Measurements from ENCODE around the gene SLC38A11. TPM values are rescaled to one million over a fixed set of nuclear protein-coding genes. Genes with fewer than 3 reads are reported as not detected.
"Not testable (repeated sequence)": the region's sequence is repeated elsewhere in the genome, so short reads cannot be mapped to it uniquely, and the experiment has no call there.

Gene SLC38A11
- total and polyA plus RNA-seq, 2 of the 13 experiments (the other 11 are each of a cell fraction or from before 2014, with no cell fraction given), result 14.0 to 14.3 TPM

- TF ChIP-seq FOXA1 (IDR thresholded peaks at IDR 0.05); SOX13 (IDR thresholded peaks at IDR 0.05); CREM (CRISPR knock-in tag; IDR thresholded peaks at IDR 0.05): not testable (repeated sequence)
- TF ChIP-seq FOXA1 (CRISPR knock-in tag; IDR thresholded peaks at IDR 0.05) (peak; percentile 31; the same call in 1 of the 2 replicates), FOXJ3 (CRISPR knock-in tag; IDR thresholded peaks at IDR 0.05; ENCODE audit: borderline replicate concordance) (peak; percentile 54; the same call in 1 of the 2 replicates), SIX4 (CRISPR knock-in tag; IDR thresholded peaks at IDR 0.05) (peak; percentile 82), POGZ (CRISPR knock-in tag; IDR thresholded peaks at IDR 0.05) (peak; percentile 34), SOX13 (CRISPR knock-in tag; conservative IDR thresholded peaks at IDR 0.05 in 1 of 2, IDR thresholded peaks at IDR 0.05 in 1 of 2) (peak in 1 of 2 experiments; percentile 88; a peak in 2 of 4 replicates), HMG20A (CRISPR knock-in tag; IDR thresholded peaks at IDR 0.05; ENCODE audit: borderline replicate concordance) (peak; percentile 38; the same call in 1 of the 2 replicates), NCOA2 (CRISPR knock-in tag; IDR thresholded peaks at IDR 0.05) (peak; percentile 58; the same call in 1 of the 2 replicates), CREM (IDR thresholded peaks at IDR 0.05) (peak; percentile 54; the same call in 1 of the 2 replicates), ARID5B (CRISPR knock-in tag; IDR thresholded peaks at IDR 0.05) (peak; percentile 37; the same call in 1 of the 2 replicates), ZBTB34 (CRISPR knock-in tag; IDR thresholded peaks at IDR 0.05) (peak; percentile 4; the same call in 1 of the 2 replicates), SOX5 (CRISPR knock-in tag; IDR thresholded peaks at IDR 0.05; ENCODE audit: borderline replicate concordance) (peak; percentile 82), SNAPC4 (CRISPR knock-in tag; IDR thresholded peaks at IDR 0.05) (peak; percentile 32; the same call in 1 of the 2 replicates), HNF4A (CRISPR knock-in tag; IDR thresholded peaks at IDR 0.05) (0 out of 2 replicates have a peak, but pooled peaks have one; percentile 2), ARID3A (IDR thresholded peaks at IDR 0.05; ENCODE audit: low read depth, low read length) (peak; percentile 22; the same call in 1 of the 2 replicates), ZMYM2 (CRISPR knock-in tag; IDR thresholded peaks at IDR 0.05) (peak; percentile 78)
These were observed 95.2 kb downstream of the SLC38A11 start (continued) for GRCh38 chr2:164859906-164860693.

All from HepG2 (cell line).